HUES48 (cell line): ENCODE data around the gene CPLX4.
"Not testable (repeated sequence)": the region's sequence is repeated elsewhere in the genome, so short reads cannot be mapped to it uniquely, and the experiment has no call there.

Source experiments
- H3K27ac ChIP-seq: one replicate; pipeline ENCODE4 v1.7.0; 2013; ENCODE audit warnings: low read depth, low read length, inconsistent platforms
- H3K27me3 ChIP-seq: 2 replicates; pipeline ENCODE4 v1.6.1; 2013; ENCODE audit warnings: mild to moderate bottlenecking, low read length; ENCODE audit not compliant: control insufficient read depth, insufficient read depth
- H3K36me3 ChIP-seq: 2 replicates; pipeline ENCODE4 v1.6.1; 2013; ENCODE audit warnings: low read length; ENCODE audit not compliant: control insufficient read depth, insufficient read depth
- H3K4me1 ChIP-seq: 2 replicates; pipeline ENCODE4 v1.6.1; 2013; ENCODE audit warnings: mild to moderate bottlenecking, low read length; ENCODE audit not compliant: control insufficient read depth, insufficient read depth
- H3K4me3 ChIP-seq: 2 replicates; pipeline ENCODE4 v1.5.1; 2013; ENCODE audit warnings: mild to moderate bottlenecking, low read depth, low read length
- H3K9ac ChIP-seq: 2 replicates; pipeline ENCODE4 v1.6.1; 2013; ENCODE audit warnings: mild to moderate bottlenecking, low read depth, low read length, moderate library complexity
- H3K9me3 ChIP-seq: 2 replicates; pipeline ENCODE4 v1.6.1; 2013; ENCODE audit warnings: low read length; ENCODE audit not compliant: control insufficient read depth, insufficient read depth

Gene CPLX4

DNA sequence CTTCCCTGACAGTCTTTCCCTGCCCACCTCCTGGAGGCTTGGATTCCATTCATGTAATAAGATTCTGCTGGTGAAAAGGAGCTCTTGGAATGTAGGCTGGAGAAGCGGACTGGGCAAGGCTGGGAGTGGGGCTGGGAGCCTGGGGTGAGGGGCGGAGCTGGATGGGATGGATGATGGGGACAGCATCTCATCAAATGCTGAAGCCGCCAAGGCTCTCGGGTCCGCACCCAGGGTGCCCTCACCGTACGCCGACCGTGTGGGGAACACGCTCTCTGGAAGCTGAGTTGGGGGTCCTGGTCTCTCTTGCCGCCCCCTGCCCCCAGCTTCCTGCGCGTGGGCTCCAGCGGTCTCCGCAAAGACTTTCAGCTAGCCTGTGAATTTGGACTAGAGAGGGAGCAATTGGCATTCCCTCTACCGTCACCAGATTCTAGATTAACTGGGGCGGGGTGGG lies 54.3 kb downstream of the CPLX4 start:
- Histone ChIP-seq H3K4me1 (peaks cover 28% of the 10 kb centered on the region), H3K9ac (no peak overlapping the region), H3K36me3 (no peaks in the 10 kb centered on the region), H3K9me3 (no peaks in the 10 kb centered on the region), H3K4me3 (0 out of 2 replicates have a peak overlapping the region, but pooled peaks have one; percentile 65), H3K27me3 (peaks cover 68% of the 10 kb centered on the region), H3K27ac (no peak overlapping the region)

DNA sequence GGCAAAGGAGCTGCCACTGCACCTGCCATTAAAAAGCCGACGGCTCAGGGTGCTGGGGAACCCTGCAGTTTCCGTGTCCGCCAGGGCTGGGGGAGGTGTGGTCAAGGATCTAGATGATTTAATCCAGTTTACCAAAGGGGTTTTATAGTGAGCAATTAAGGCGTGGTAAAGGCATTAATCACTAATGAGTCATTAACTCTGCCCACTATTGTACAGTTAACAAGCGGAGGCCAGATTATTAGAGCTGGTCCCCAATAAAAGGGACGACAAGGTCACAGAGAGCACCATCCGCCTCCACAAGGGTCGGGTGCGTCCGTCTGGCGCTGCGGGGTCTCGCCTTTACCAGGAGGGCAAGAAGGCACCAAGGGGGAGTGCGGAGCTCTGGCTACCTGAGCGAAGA lies 54.8 kb downstream of the CPLX4 start:
- peaks cover 28% of the 10 kb centered on the region for H3K4me1 ChIP-seq
- no peaks in the 10 kb centered on the region for H3K36me3 ChIP-seq
- no peak overlapping the region for H3K4me3 ChIP-seq
- H3K27ac ChIP-seq: no peak overlapping the region
- H3K9ac ChIP-seq: no peak overlapping the region
- no peaks in the 10 kb centered on the region for H3K9me3 ChIP-seq
- peaks cover 64% of the 10 kb centered on the region for H3K27me3 ChIP-seq

DNA sequence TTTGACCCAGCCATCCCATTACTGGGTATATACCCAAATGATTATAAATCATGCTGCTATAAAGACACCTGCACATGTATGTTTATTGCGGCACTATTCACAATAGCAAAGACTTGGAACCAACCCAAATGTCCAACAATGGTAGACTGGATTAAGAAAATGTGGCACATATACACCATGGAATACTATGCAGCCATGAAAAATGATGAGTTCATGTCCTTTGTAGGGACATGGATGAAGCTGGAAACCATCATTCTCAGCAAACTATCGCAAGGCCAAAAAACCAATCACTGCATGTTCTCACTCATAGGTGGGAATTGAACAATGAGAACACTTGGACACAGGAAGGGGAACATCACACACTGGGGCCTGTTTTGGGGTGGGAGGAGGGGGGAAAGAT lies 56.2 kb downstream of the CPLX4 start:
- Histone ChIP-seq H3K4me1 (peaks cover 17% of the 10 kb centered on the region), H3K27me3 (peaks cover 50% of the 10 kb centered on the region)
- H3K9ac ChIP-seq, H3K4me3 ChIP-seq, H3K27ac ChIP-seq, H3K36me3 ChIP-seq, H3K9me3 ChIP-seq: not testable (repeated sequence)

DNA sequence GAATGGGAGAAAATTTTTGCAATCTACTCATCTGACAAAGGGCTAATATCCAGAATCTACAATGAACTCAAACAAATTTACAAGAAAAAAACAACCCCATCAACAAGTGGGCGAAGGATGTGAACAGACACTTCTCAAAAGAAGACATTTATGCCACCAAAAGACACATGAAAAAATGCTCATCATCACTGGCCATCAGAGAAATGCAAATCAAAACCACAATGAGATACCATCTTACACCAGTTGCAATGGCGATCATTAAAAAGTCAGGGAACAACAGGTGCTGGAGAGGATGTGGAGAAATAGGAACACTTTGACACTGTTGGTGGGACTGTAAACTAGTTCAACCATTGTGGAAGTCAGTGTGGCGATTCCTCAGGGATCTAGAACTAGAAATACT lies 56.6 kb downstream of the CPLX4 start:
- not testable (repeated sequence) for H3K27ac ChIP-seq, H3K4me3 ChIP-seq, H3K9me3 ChIP-seq, H3K36me3 ChIP-seq, H3K9ac ChIP-seq
- Histone ChIP-seq H3K4me1 (peaks cover 16% of the 10 kb centered on the region), H3K27me3 (peaks cover 46% of the 10 kb centered on the region)

DNA sequence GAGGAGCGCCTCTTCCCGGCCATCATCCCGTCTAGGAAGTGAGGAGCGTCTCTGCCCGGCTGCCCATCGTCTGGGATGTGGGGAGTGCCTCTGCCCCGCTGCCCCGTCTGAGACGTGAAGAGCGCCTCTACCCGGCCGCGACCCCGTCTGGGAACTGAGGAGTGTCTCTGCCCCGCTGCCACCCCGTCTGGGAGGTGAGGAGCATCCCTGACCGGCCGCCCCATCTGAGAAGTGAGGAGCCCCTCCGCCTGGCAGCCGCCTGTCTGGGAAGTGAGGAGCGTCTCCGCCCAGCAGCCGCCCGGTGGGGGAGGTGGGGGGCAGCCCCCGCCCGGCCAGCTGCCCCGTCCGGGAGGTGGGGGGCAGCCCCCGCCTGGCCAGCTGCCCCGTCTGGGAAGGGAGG lies 63.0 kb downstream of the CPLX4 start:
- H3K9me3 ChIP-seq, H3K4me3 ChIP-seq, H3K27me3 ChIP-seq, H3K9ac ChIP-seq, H3K27ac ChIP-seq, H3K4me1 ChIP-seq, H3K36me3 ChIP-seq: not testable (repeated sequence)

DNA sequence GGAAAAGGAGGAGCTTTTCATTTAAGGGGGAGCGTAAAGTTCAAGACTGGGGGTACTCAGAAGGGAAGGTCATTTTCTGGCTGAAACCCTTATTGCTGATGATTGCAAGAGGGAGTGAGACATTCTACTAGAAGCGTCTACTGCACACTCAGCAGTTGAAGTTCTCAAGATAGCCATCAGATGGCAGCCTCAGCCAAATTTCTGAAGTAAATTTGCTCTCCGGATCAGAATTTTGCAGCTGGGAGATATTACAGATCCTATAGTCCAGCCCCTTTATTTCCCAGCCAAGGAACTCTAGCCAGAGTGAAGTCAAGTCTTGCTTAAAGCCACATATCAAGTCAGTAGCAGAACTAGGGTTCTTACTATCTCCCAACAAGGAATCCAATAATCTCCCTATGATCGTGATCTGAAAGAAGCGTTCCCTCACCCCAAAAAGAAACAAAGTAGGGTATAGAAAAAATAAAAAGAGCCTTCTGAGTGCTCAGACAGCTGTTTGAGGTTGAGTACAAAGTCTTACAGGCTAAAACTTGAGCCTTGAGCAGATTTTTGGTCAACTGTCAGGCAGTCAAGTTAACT lies 69.2 kb downstream of the CPLX4 start:
- no peak overlapping the region for H3K27ac ChIP-seq
- H3K4me3 ChIP-seq: no peak overlapping the region
- no peaks in the 10 kb centered on the region for H3K36me3 ChIP-seq

DNA sequence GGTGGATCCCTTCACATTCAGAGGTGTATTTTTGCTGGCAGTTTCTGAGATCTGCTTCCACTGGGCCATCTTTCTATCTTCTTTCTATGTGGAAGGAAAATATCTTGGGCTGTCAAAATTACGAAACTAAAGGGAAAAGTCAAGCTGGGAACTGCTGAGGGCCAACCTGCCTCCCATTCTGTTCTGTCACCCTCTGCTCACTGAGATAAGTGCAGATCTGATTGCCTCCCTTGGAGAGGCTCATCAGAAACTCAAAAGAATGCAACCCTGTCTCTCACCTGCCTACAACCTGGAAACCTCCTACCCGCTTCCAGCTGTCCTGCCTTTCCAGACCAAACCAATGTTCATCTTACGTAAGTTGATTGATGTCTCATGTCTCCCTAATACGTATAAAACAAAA lies 71.7 kb downstream of the CPLX4 start:
- no peaks in the 10 kb centered on the region for H3K9me3 ChIP-seq
- H3K27me3 ChIP-seq: peaks cover 25% of the 10 kb centered on the region
- no peak overlapping the region for H3K4me3 ChIP-seq

More for the DNA sequence above, 69.2 kb downstream of the CPLX4 start:
- Histone ChIP-seq H3K9me3 (no peaks in the 10 kb centered on the region), H3K27me3 (peaks cover 25% of the 10 kb centered on the region), H3K4me1 (no peaks in the 10 kb centered on the region; the same call in 1 of the 2 replicates), H3K9ac (no peak overlapping the region)

More for the DNA sequence above, 71.7 kb downstream of the CPLX4 start:
- no peaks in the 10 kb centered on the region for H3K36me3 ChIP-seq
- no peak overlapping the region for H3K9ac ChIP-seq
- no peak overlapping the region for H3K27ac ChIP-seq
- no peaks in the 10 kb centered on the region; the same call in 1 of the 2 replicates for H3K4me1 ChIP-seq
